IMR-90 (cell line): Measurements from ENCODE around the gene TCF4.

Experiments
- CEBPB ChIP-seq: IDR thresholded peaks from 2 replicates; pipeline ENCODE4 v1.6.1; 2012; ENCODE audit warnings: low read depth, low read length, improper control_type of control experiment
- CTCF ChIP-seq: conservative IDR thresholded peaks from 2 replicates; pipeline ENCODE4 v1.5.1; 2012; ENCODE audit warnings: mild to moderate bottlenecking, low read depth, low read length, improper control_type of control experiment
- ELK1 ChIP-seq: fragments of 150-350 bp; IDR thresholded peaks from 2 replicates; pipeline ENCODE4 v1.6.1; 2016; ENCODE audit warnings: low read depth, mild to moderate bottlenecking, low read length, moderate library complexity, borderline replicate concordance
- FOS ChIP-seq: fragments of 150-350 bp; IDR thresholded peaks from 2 replicates; pipeline ENCODE4 v1.6.1; 2016; ENCODE audit warnings: low read depth, low read length
- MXI1 ChIP-seq: IDR thresholded peaks from 2 replicates; pipeline ENCODE4 v1.6.1; 2012; ENCODE audit warnings: low read depth, mild to moderate bottlenecking, low read length, moderate library complexity, borderline replicate concordance
- NFE2L2 ChIP-seq: fragments of 150-350 bp; IDR thresholded peaks from 2 replicates; pipeline ENCODE4 v1.6.1; 2016; ENCODE audit warnings: low read depth, mild to moderate bottlenecking, low read length
- POLR2A ChIP-seq: IDR thresholded peaks from 2 replicates; pipeline ENCODE4 v1.6.1; 2012; ENCODE audit warnings: mild to moderate bottlenecking, low read depth, low read length
- RAD21 ChIP-seq: IDR thresholded peaks from 2 replicates; pipeline ENCODE4 v1.6.1; 2012; ENCODE audit warnings: low read length, improper control_type of control experiment
- RCOR1 ChIP-seq: IDR thresholded peaks from 2 replicates; pipeline ENCODE4 v1.6.1; 2012; ENCODE audit warnings: mild to moderate bottlenecking, low read length, improper control_type of control experiment; ENCODE audit not compliant: insufficient replicate concordance
- RFX5 ChIP-seq: IDR thresholded peaks from 2 replicates; pipeline ENCODE4 v1.8.0; 2012; ENCODE audit warnings: low read depth, mild to moderate bottlenecking, low read length, moderate library complexity
- SMC3 ChIP-seq: fragments of 150-350 bp; IDR thresholded peaks from 2 replicates; pipeline ENCODE4 v1.6.1; 2016; ENCODE audit warnings: low read depth, mild to moderate bottlenecking, antibody characterized with exemption, low read length, moderate library complexity

GRCh38 chr18:55479656-55480420, 108.2 kb downstream of the TCF4 start:
- TF ChIP-seq POLR2A (no peak), CTCF (no peak), RCOR1 (no peak), FOS (no peak), NFE2L2 (no peak), RAD21 (no peak), SMC3 (no peak), CEBPB (no peak), ELK1 (no peak), MXI1 (no peak), RFX5 (no peak)
